Neural progenitor cell (in vitro differentiated cells): ENCODE data around the gene MAGEB17. TPM values are rescaled to one million over a fixed set of nuclear protein-coding genes. Genes with fewer than 3 reads are reported as not detected.

Source experiments
- DNase-seq: peaks from one replicate; pipeline ENCODE4 v3.0.0-alpha.2; 2016; ENCODE audit warnings: low spot score
- H2AFZ ChIP-seq: fragments of 200-600 bp; sonication (generic); replicated peaks from 2 replicates; pipeline ENCODE4 v1.6.1; 2016; ENCODE audit warnings: antibody characterized with exemption
- H3F3A ChIP-seq: fragments of 200-600 bp; sonication (generic); 2 replicates; pipeline ENCODE4 v1.6.1; 2016; ENCODE audit warnings: antibody characterized with exemption, low read depth
- H3K27ac ChIP-seq: fragments of 200-600 bp; sonication (generic); 2 replicates; pipeline ENCODE4 v1.5.1; 2016; ENCODE audit warnings: mild to moderate bottlenecking
- H3K27me3 ChIP-seq: fragments of 200-600 bp; sonication (generic); 2 replicates; pipeline ENCODE4 v1.6.1; 2016; ENCODE audit warnings: mild to moderate bottlenecking, moderate library complexity
- H3K36me3 ChIP-seq: fragments of 200-600 bp; sonication (generic); 2 replicates; pipeline ENCODE4 v1.5.1; 2016
- H3K4me1 ChIP-seq: fragments of 200-600 bp; sonication (generic); 2 replicates; pipeline ENCODE4 v1.6.1; 2016; ENCODE audit warnings: mixed run types
- H3K4me2 ChIP-seq: fragments of 200-600 bp; sonication (generic); 2 replicates; pipeline ENCODE4 v1.6.1; 2016
- H3K4me3 ChIP-seq: fragments of 200-600 bp; sonication (generic); 2 replicates; pipeline ENCODE4 v1.5.1; 2016
- H3K79me2 ChIP-seq: fragments of 200-600 bp; sonication (generic); 2 replicates; pipeline ENCODE4 v1.6.1; 2016; ENCODE audit warnings: low read depth
- H3K9ac ChIP-seq: fragments of 200-600 bp; sonication (generic); 2 replicates; pipeline ENCODE4 v1.6.1; 2016
- H3K9me3 ChIP-seq: fragments of 200-600 bp; sonication (generic); 2 replicates; pipeline ENCODE4 v1.5.1; 2016; ENCODE audit warnings: low read depth
- H4K20me1 ChIP-seq: fragments of 200-600 bp; sonication (generic); 2 replicates; pipeline ENCODE4 v1.6.1; 2016; ENCODE audit warnings: low read depth
- H3K27ac Mint-ChIP-seq: 3 replicates; pipeline ENCODE4 v1.8.0; 2021; ENCODE audit warnings: mixed read lengths
- H3K27me3 Mint-ChIP-seq: 2 replicates; pipeline ENCODE4 v1.8.0; 2022; ENCODE audit warnings: low read depth, mild to moderate bottlenecking, inconsistent platforms, moderate library complexity, mixed read lengths; ENCODE audit not compliant: insufficient read depth
- H3K36me3 Mint-ChIP-seq: 3 replicates; pipeline ENCODE4 v1.8.0; 2021; ENCODE audit warnings: mixed read lengths
- H3K4me1 Mint-ChIP-seq: 3 replicates; pipeline ENCODE4 v1.8.0; 2021; ENCODE audit warnings: mixed read lengths
- H3K4me3 Mint-ChIP-seq: 3 replicates; pipeline ENCODE4 v1.8.0; 2021; ENCODE audit warnings: mild to moderate bottlenecking, moderate library complexity, mixed read lengths
- H3K9me3 Mint-ChIP-seq: 3 replicates; pipeline ENCODE4 v1.8.0; 2020; ENCODE audit warnings: mixed read lengths
- CTCF ChIP-seq: fragments of 200-600 bp; sonication (generic); IDR thresholded peaks from 2 replicates; pipeline ENCODE4 v1.5.1; 2017; ENCODE audit warnings: antibody characterized with exemption, mild to moderate bottlenecking
- EZH2 ChIP-seq: fragments of 200-600 bp; sonication (generic); IDR thresholded peaks from 2 replicates; pipeline ENCODE4 v1.6.1; 2017; ENCODE audit warnings: antibody characterized with exemption, mild to moderate bottlenecking, moderate library complexity
- EZH2phosphoT487 ChIP-seq: fragments of 200-600 bp; sonication (generic); IDR thresholded peaks from 2 replicates; pipeline ENCODE4 v1.6.1; 2017; ENCODE audit warnings: antibody characterized with exemption
- total RNA-seq: library from RNA; depleted of rRNA; stranded (reverse); fragments of >200 nt; gene quantifications from 2 replicates; pipeline ENCODE4 v1.2.3, GENCODE V29; 2015; ENCODE audit warnings: low replicate concordance

Gene MAGEB17
- total RNA-seq, 1 donor from 2014 or later, result 0.09 TPM

GRCh38 chrX:16202943-16203342 lies 35.7 kb downstream of the MAGEB17 start:
- Mint-ChIP-seq H3K27me3 (no peaks in the 10 kb centered on the region), H3K4me3 (no peak overlapping the region), H3K27ac (no peak overlapping the region), H3K4me1 (no peaks in the 10 kb centered on the region), H3K36me3 (no peaks in the 10 kb centered on the region), H3K9me3 (no peaks in the 10 kb centered on the region)
- H3K79me2 ChIP-seq, result no peaks in the 10 kb centered on the region
- H3K27me3 ChIP-seq, result no peaks in the 10 kb centered on the region
- H4K20me1 ChIP-seq, result no peaks in the 10 kb centered on the region
- no peak overlapping the region for H3K4me3 ChIP-seq
- TF ChIP-seq EZH2phosphoT487 (no peak), CTCF (no peak), EZH2 (no peak)
- no peak for DNase-seq
- no peaks in the 10 kb centered on the region for H3K4me1 ChIP-seq
- no peak overlapping the region for H3K9ac ChIP-seq
- H3K27ac ChIP-seq, result no peak overlapping the region
- no peak overlapping the region for H2AFZ ChIP-seq
- peaks cover 2% of the 10 kb centered on the region for H3F3A ChIP-seq
- no peaks in the 10 kb centered on the region for H3K9me3 ChIP-seq
- no peak overlapping the region for H3K4me2 ChIP-seq
- H3K36me3 ChIP-seq, result no peaks in the 10 kb centered on the region

GRCh38 chrX:16204538-16204937 lies 37.3 kb downstream of the MAGEB17 start:
- Mint-ChIP-seq H3K4me1 (no peaks in the 10 kb centered on the region), H3K36me3 (no peaks in the 10 kb centered on the region), H3K27me3 (no peaks in the 10 kb centered on the region), H3K27ac (no peak overlapping the region), H3K9me3 (no peaks in the 10 kb centered on the region), H3K4me3 (no peak overlapping the region)
- H2AFZ ChIP-seq, result no peak overlapping the region
- no peak overlapping the region for H3K27ac ChIP-seq
- DNase-seq, result no peak
- no peaks in the 10 kb centered on the region for H3K79me2 ChIP-seq
- TF ChIP-seq EZH2phosphoT487 (no peak), CTCF (no peak), EZH2 (no peak)
- no peak overlapping the region for H3K9ac ChIP-seq
- H4K20me1 ChIP-seq, result no peaks in the 10 kb centered on the region
- H3K36me3 ChIP-seq, result no peaks in the 10 kb centered on the region
- H3F3A ChIP-seq, result peaks cover 2% of the 10 kb centered on the region
- H3K4me3 ChIP-seq, result no peak overlapping the region
- no peaks in the 10 kb centered on the region for H3K9me3 ChIP-seq
- no peaks in the 10 kb centered on the region for H3K27me3 ChIP-seq
- no peak overlapping the region for H3K4me2 ChIP-seq
- no peaks in the 10 kb centered on the region for H3K4me1 ChIP-seq

- H3K27ac Mint-ChIP-seq, result no peak overlapping the region
- Histone ChIP-seq H3F3A (no peaks in the 10 kb centered on the region), H3K27ac (no peak overlapping the region), H3K79me2 (no peaks in the 10 kb centered on the region), H3K27me3 (no peaks in the 10 kb centered on the region), H3K9me3 (no peaks in the 10 kb centered on the region), H4K20me1 (no peaks in the 10 kb centered on the region), H2AFZ (no peak overlapping the region), H3K4me1 (no peaks in the 10 kb centered on the region), H3K36me3 (no peaks in the 10 kb centered on the region), H3K4me3 (no peak overlapping the region), H3K4me2 (no peak overlapping the region), H3K9ac (no peak overlapping the region)
- H3K27me3 Mint-ChIP-seq, result no peaks in the 10 kb centered on the region
- no peak overlapping the region for H3K4me3 Mint-ChIP-seq
- no peaks in the 10 kb centered on the region for H3K4me1 Mint-ChIP-seq
- TF ChIP-seq EZH2, result no peak
- no peak for TF ChIP-seq CTCF
- TF ChIP-seq EZH2phosphoT487, result no peak
- H3K36me3 Mint-ChIP-seq, result no peaks in the 10 kb centered on the region
- DNase-seq, result no peak
- H3K9me3 Mint-ChIP-seq, result no peaks in the 10 kb centered on the region
These were observed 38.6 kb downstream of the MAGEB17 start for GRCh38 chrX:16205840-16206239.

GRCh38 chrX:16207634-16208033 lies 40.4 kb downstream of the MAGEB17 start:
- Histone ChIP-seq H3K79me2 (no peaks in the 10 kb centered on the region), H3K4me1 (no peaks in the 10 kb centered on the region), H4K20me1 (no peaks in the 10 kb centered on the region), H3K9me3 (no peaks in the 10 kb centered on the region), H3K27ac (no peak overlapping the region), H2AFZ (no peak overlapping the region), H3K4me3 (no peak overlapping the region), H3K4me2 (no peak overlapping the region), H3K36me3 (no peaks in the 10 kb centered on the region), H3F3A (no peaks in the 10 kb centered on the region), H3K9ac (no peak overlapping the region), H3K27me3 (no peaks in the 10 kb centered on the region)
- Mint-ChIP-seq H3K9me3 (no peaks in the 10 kb centered on the region), H3K4me1 (no peaks in the 10 kb centered on the region), H3K36me3 (no peaks in the 10 kb centered on the region), H3K4me3 (no peak overlapping the region), H3K27me3 (no peaks in the 10 kb centered on the region), H3K27ac (no peak overlapping the region)
- TF ChIP-seq EZH2 (no peak), EZH2phosphoT487 (no peak), CTCF (no peak)
- DNase-seq, result no peak
